GM18502 (cell line): ENCODE measurements around the gene ZNF687.

ENCODE experiments used
- ATAC-seq: cut with Tn5 transposase; IDR thresholded peaks from one replicate; pipeline ENCODE4 v1.9.1; 2021; ENCODE audit warnings: mild to moderate bottlenecking; ENCODE audit not compliant: unreplicated experiment, poor library complexity

ZNF687 gene

DNA sequence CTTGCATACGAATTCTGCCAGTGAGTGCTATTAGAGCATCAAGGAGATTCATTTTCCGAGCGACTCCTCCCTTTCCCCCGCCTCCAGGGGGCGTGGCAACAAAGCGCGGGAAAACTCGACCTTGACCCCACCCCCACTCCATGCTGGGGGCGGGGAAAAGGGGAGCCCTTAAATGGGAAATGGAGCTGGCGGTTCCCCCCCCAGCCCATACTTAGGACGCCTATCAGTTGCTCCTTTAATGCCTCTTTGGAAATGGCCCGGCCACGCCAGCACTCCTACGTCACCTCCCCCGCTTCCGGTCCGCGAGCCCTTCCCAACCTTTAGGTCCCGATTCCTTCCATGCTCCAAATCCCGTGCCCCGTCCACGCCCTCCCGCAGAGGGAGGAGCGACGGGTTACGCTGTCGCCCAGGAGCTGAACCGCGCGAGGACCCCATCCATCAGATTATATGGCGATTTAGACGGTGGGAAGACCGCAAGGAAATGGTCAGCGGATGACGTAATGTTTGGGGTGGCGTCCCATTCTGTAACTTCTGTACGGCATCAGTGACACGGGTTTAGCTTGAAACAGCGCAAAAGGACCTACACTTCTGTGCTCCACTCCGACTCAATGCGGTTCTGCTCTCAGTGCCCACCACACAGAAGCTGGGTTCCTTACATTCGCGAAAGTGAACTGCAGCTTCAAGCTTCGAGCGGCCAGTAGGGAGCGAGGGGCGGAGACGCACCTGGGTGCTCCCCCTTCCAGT, 702 bp upstream of the ZNF687 start:
- peak; percentile 31 for ATAC-seq

DNA sequence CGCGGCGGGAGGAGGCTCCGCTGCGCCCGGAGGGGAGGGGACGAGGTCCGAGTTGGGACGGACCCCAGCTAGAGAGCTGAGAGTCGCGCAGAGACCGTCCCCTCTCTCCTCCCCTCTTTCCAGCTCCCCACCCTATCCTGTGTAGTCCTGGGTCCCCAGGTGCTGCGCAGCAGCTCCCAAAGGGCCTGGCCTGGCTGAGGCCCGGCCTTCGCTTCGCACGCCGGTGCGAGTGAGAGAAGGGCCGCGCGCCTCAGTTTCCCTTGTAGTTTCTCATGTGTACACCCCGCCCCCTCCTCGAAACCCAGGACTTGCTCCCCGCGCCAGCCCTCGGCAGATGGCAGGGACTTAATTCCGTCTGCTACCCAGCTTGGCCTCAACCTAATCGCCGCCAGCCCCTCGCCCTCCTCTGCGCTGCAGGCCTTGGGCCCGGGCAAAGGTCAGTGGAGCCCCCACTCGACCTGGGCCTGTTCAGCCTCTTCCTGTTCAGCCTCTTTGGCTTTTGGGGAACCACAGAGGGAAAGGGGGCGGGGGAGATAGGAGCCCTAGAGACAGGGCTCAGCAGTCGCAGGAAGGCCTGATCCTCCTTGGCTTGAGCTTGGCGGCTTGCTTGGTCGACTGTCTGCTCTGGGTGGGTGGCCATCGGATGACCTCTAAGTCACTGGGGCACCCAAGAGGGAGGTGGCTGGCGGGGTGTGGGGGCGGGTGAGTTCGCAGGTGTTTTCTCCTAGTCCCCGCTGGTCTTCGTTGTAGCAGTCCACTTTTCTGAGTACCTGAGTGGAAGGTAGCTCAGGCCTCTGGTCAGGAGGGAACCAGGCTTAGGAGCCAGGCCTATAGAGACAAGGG, 1.0 kb downstream of the ZNF687 start:
- no peak for ATAC-seq

DNA sequence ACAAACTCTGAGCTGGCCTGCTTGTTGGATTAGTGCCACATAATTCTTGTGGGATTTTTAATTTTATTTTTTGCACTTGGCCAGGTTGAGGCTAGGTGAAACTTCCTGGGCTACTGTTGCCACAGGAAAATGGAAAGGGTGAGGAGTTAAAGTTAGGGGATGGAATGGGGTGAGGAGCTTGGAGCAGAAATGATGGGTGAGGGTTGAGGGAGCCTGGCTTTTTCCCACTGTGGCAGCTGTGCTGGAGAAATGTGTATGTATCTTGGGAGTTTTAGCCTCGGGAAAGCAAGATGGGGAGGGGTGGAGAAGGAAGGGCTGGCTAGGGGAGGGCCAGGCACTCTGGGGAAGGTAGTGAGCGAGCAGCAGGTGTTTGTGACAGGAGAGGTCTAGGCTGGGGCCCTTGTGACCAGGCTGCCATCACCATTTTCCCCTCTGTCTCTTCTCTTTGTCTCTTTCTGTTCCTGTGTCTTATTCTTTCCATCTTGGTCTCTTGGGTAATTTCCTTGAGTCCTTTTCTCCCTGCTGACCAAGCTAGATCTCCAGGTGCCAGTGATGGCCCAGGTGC, 2.0 kb downstream of the ZNF687 start:
- ATAC-seq = no peak

DNA sequence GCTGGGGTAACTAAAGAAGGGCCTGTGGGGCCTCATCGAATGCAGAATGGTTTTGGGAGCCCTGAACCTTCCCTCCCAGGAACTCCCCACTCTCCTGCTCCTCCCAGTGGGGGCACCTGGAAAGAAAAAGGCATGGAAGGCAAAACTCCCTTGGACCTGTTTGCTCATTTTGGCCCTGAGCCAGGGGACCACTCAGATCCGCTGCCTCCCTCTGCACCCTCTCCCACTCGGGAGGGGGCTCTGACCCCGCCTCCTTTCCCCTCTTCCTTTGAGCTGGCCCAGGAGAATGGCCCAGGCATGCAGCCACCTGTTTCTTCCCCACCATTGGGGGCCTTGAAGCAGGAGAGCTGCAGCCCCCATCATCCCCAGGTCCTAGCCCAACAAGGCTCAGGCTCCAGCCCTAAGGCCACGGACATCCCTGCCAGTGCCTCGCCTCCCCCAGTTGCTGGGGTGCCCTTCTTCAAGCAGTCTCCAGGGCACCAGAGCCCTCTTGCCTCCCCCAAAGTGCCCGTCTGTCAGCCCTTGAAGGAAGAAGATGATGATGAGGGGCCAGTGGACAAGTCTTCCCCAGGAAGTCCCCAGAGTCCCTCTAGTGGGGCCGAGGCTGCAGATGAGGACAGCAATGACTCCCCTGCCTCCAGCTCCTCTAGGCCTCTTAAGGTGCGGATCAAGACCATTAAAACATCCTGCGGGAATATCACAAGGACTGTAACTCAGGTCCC, 4.7 kb downstream of the ZNF687 start:
- ATAC-seq = no peak

DNA sequence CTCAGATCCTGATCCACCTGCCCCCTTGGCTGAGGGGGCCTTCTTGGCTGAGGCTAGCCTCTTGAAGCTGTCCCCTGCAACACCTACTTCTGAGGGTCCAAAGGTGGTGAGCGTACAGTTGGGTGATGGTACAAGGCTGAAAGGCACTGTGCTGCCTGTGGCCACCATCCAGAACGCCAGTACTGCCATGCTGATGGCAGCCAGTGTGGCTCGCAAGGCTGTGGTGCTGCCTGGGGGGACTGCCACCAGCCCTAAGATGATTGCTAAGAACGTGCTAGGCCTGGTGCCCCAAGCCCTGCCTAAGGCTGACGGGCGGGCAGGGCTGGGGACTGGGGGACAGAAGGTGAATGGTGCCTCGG, 5.2 kb downstream of the ZNF687 start:
- ATAC-seq = no peak

DNA sequence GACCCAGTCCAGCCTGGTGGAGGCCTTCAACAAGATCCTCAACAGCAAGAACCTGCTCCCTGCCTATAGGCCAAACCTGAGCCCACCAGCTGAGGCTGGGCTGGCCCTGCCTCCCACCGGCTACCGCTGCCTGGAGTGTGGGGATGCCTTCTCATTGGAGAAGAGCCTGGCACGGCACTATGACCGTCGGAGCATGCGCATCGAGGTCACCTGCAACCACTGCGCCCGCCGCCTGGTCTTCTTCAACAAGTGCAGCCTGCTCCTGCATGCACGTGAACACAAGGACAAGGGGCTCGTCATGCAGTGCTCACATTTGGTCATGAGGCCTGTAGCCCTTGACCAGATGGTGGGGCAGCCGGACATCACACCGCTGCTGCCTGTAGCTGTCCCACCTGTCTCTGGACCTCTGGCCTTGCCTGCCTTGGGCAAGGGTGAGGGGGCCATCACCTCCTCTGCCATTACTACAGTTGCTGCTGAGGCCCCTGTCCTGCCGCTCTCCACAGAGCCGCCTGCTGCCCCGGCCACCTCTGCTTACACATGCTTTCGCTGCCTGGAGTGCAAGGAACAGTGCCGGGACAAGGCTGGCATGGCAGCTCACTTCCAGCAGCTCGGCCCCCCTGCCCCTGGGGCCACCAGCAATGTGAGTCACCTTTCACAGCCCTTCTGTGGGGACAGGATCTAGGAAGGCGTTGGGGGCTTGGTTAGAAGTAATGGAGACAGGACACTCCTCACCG, 5.8 kb downstream of the ZNF687 start:
- no peak for ATAC-seq

DNA sequence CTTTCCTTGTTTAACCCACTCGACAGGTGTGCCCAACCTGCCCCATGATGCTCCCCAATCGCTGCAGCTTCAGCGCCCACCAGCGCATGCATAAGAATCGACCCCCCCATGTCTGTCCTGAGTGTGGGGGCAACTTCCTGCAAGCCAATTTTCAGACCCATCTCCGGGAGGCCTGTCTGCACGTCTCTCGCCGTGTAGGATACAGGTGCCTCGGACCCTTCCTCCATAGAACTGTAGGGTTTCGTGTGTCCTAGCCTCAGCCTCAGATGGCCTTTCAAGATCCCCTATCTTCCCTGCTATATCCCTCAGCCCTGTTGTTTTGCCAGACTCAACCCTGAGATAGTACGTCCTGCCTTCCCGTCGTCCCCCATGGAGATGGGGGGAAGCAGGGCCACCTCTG, 6.4 kb downstream of the ZNF687 start:
- ATAC-seq = no peak

DNA sequence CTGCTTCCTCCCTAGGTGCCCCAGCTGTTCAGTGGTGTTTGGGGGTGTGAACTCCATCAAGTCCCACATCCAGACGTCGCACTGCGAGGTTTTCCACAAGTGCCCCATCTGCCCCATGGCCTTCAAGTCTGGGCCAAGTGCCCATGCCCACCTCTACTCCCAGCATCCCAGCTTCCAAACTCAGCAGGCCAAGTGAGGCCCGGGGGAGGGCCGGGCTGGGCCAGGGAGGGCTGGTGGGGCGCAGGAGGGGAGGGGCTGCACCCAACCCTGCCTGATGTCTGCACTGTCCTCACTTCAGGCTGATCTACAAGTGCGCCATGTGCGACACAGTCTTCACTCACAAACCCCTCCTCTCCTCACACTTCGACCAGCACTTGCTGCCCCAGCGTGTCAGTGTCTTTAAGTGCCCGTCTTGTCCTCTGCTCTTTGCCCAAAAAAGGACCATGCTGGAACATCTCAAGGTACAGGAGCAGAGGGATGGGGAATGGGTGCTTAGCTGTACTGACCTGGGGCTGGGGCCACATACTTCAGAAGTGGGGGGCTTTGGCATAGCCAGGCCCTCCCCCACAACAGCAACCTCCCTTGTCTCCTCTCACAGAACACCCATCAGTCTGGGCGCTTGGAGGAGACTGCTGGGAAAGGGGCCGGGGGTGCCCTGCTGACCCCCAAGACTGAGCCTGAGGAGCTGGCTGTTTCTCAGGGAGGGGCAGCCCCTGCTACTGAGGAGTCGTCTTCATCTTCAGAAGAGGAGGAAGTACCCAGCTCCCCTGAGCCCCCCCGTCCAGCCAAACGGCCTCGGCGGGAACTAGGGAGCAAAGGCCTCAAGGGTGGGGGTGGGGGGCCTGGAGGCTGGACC, 7.2 kb downstream of the ZNF687 start:
- ATAC-seq = no peak

DNA sequence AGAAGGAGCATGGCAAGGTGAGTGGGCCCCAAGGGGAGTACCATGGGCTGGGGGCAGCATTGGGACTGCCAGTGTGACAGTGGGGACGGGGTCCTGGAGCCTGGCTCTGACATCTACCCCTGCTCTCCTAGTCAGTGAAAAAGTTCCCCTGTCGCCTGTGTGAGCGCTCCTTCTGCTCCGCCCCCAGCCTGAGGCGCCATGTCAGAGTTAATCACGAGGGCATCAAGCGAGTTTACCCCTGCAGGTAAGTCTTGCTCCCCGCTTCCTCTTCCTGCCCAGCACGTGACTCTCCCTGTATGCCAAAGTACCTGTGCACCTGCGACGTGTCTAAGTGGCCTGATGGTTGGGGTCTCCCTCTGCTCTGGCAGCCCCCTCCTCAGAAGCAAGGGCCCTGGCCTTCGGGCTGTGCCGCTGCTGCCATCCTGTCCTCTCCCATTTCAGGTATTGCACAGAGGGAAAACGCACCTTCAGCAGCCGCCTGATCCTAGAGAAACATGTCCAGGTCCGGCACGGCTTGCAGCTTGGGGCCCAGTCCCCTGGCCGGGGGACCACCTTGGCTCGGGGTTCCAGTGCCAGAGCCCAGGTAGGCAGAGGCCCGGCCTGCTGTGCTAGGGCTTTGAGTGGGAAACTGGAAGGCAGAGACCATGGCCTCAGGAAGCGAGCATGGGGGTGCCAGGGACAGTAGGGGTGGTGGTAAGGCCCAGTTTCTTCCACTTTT, 8.1 kb downstream of the ZNF687 start:
- ATAC-seq = no peak

DNA sequence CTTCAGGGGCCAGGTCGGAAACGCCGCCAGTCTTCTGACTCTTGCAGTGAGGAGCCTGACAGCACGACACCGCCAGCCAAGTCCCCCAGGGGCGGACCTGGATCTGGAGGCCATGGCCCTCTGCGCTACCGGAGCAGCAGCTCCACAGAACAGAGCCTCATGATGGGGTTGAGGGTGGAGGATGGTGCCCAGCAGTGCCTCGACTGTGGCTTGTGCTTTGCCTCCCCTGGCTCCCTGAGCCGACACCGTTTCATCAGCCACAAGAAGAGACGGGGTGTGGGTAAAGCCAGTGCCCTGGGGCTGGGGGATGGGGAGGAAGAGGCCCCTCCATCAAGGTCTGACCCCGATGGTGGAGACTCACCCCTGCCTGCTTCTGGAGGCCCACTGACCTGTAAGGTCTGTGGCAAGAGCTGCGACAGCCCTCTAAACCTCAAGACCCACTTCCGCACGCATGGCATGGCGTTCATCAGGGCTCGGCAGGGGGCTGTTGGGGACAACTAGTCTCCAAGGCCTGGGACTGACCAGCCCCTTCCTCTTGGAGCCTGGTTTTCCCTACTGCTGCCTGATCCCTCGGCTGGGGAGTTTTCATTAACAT, 8.7 kb downstream of the ZNF687 start:
- no peak for ATAC-seq

DNA sequence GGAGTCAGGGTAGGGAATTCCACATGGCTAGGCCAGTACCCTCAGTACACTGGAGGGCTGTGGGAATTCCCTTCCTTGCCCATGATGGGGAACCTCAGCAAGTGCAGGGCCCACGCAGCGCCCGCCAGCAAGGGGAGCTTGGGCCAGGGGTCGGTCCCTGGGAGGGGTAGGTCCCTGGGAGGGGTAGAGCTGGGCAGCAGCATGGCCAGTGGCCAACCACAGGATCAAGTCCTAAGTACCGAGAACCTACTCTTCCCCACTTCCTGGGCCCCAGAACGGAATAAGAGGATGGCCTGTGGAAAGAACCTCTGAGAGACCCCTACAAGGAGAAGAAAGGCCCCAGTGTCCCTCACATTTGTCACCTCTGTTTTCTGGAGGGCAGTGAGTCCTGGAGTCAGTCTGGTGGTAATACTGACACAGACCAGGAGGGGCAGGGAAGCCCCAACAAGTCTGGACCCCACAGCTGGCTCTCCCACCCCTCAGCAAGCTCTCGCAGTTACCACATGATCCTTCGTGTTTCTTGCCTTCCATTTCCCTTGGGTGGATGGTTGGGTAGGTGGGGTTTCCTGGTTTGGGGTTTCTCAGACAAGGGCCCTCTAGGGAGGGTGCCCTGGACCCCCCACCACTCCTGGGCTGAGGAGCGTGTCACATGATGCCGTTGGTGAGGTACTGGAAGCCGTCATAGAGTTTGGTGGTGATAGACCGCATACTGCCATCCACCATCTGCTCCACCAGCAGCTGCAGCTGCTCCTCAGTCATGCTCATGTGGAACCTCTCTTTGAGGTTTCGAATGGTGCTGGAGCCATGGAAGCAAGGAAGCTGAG, 10.3 kb downstream of the ZNF687 start:
- no peak for ATAC-seq

DNA sequence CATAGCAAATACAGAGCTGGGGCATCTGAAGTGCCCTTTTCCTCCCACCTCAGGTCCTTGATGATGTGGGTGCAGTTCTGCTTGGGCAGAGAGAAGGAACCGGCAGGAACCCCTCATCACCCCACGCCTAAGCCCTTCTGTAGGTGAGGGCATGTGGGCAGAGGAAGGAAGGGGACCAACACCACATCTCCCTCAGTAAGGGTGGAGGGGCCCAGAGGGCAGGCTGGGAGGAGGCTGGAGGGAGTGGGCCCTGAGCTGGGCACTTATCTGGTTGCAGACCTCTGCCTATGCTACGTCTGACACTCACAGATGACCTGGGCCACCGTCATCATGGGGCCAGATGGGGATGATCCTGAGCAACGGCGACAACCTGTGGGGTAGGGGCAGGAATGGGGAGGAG, 11.0 kb downstream of the ZNF687 start:
- no peak for ATAC-seq

DNA sequence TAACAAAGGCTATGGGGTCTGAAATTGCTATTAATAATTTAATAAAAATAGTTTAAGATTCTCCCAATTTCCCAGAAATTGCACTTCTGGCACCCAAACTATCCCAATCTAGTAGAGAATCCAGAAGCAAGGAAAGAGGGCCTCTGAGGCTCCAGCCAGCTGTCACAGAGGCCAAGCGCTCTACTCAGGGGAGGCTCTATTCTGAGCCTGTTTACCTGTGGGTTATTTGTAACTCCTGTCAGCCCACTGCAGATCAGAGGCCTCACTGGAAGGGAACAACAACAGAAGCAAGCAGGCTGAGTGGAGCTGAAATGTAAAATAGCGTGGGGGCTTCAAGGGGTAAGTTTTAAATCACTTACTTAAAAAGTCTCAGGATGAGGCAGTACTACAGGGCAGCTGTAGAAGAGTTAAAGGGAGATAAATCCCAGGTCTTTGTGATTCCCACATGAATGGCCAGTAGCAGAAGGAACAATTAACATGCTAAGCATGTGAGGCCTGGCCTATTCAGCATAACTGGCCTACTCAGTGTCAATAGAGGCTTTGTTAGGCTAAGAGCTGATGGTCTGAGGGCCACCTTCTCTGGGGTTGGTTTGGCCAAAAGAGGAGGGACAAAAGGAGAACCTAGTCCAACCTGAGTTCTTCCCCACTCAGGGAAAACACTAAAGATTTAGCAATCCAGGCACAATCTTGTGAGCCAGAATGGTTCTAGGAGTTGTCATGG, 12.8 kb downstream of the ZNF687 start:
- ATAC-seq = no peak

DNA sequence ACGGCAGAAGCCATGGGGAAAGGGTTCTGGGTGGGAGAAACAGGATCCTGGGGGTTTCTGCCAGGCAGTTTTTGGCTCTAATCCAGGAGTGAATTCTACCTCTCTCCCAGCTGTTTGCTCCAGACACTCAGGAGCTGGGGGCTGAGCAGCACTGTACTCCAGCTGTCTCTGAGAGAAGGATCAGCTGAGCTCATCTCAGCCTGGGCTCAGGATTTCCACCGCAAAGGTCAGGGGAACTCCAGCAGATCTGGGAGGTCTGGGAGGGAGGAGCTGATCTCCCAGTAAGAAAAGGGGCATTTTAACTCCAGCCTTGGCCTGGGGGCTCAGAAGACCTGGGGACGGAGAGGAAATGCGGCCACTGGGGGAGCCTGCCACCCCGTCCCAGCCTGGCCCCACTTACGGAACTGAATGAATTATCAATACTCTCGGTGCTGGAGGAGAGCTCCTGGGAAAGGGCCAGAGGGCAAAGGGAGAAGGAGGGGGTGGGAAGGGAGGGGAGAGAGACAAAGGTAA, 27.8 kb downstream of the ZNF687 start:
- no peak for ATAC-seq

DNA sequence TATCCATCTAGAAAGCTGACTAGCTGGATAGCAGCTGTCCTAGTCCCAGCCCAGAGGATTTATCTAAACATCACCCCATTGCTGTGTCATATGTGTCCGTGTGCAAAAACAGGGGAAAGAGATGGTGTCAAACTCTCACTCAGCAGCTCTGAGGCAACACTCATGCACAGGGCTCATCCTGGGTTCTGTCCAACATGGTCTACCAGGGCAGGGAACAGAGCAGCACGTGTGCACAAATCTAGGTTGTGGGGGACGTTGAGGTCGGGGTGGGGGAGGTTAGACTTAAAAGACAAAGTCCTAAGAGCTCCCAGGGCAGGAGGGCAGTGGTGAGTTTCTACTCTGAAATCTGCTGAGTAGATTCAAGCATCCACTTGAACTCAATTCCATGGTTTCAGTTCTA, 28.9 kb downstream of the ZNF687 start:
- ATAC-seq = no peak

DNA sequence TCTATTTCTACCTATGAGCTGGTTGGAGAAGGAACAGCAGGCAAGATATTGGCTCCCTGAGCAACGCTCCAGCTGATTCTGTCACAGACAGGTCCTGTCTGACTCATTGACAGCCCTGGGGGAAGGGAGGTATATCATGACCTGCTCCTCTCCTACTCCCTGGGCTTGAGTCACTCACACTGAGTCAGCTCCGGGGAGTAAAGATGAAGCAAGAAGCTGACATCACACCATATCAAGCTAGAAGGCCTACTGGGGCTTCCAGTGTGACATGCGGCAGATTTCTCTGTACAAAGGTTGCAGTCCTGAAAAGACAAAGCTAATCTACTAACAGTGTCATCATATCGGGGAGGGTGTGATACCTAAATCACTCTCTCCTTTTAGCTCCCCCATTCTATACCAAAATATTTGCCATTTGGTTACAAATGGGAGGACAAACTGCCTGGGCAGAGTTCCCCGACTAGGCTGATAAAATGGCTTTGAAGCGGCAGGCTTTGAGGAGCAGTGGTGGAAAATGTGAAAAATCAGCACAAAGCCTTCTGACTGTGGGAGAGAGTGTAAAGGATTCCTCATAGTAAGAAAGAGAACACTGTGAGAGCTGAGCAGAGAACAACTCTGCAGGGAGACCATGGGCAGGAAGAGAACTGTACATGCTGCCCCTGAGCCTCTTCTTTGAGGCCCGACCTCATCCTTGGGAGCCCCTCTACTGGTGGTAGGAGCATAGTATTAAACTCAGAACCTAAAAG, 29.7 kb downstream of the ZNF687 start:
- no peak for ATAC-seq
